Fibroblast of the aortic adventitia (primary cell): ENCODE results near the gene FMNL1. TPM values are rescaled to one million over a fixed set of nuclear protein-coding genes. Genes with fewer than 3 reads are reported as not detected.

Experiments used
- DNase-seq: peaks from one replicate; pipeline ENCODE4 v3.0.0-alpha.2; 2010; ENCODE audit warnings: low read depth
- H3K4me3 ChIP-seq: 2 replicates; pipeline ENCODE4 v1.5.1; 2011; ENCODE audit warnings: low read depth, mild to moderate bottlenecking, control low read depth, low read length, moderate library complexity
- total RNA-seq: library from RNA; depleted of rRNA; stranded (reverse); fragments of >200 nt; gene quantifications from 2 replicates; pipeline ENCODE4 v1.2.3, GENCODE V29; 2012; ENCODE audit warnings: low replicate concordance
- TF ChIP-seq, protein P1 (sequence below): IDR thresholded peaks from 2 replicates; pipeline ENCODE4 v1.5.1; 2011; ENCODE audit warnings: mild to moderate bottlenecking, low read length, control low read depth, inconsistent platforms; ENCODE audit not compliant: insufficient read depth

Gene FMNL1
- total RNA-seq, 1 donor: 0.81 TPM

DNA sequence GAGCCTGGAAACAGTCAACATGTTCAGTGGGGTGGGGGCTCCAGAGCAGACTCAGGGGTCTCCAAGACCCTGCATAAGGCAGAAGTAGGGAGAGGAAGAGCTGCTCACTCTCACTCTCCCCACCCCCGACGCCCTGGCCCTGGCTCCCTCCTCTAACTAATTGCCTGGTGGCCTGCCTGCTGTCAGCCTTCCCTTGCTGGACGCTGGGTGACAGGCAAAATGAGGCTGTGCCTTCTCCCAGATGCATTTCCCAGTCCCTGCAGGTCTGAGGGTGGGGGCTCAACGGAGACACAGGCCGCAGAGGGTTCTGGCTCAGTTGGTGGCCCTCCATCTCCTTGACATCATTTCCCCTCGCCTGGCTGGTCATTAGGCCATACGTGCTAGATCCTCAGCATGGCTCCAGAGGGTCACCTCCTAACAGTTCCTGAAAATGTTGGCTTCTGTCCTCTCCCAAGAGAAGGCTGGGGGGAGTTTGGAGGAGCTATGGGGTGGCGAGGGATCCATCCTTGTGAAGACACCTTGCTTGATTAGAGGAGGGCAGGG, 1.4 kb downstream of the FMNL1 start:
- TF ChIP-seq, protein P1, sequence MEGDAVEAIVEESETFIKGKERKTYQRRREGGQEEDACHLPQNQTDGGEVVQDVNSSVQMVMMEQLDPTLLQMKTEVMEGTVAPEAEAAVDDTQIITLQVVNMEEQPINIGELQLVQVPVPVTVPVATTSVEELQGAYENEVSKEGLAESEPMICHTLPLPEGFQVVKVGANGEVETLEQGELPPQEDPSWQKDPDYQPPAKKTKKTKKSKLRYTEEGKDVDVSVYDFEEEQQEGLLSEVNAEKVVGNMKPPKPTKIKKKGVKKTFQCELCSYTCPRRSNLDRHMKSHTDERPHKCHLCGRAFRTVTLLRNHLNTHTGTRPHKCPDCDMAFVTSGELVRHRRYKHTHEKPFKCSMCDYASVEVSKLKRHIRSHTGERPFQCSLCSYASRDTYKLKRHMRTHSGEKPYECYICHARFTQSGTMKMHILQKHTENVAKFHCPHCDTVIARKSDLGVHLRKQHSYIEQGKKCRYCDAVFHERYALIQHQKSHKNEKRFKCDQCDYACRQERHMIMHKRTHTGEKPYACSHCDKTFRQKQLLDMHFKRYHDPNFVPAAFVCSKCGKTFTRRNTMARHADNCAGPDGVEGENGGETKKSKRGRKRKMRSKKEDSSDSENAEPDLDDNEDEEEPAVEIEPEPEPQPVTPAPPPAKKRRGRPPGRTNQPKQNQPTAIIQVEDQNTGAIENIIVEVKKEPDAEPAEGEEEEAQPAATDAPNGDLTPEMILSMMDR: no peak
- H3K4me3 ChIP-seq: no peak overlapping the region
- no peak for DNase-seq

DNA sequence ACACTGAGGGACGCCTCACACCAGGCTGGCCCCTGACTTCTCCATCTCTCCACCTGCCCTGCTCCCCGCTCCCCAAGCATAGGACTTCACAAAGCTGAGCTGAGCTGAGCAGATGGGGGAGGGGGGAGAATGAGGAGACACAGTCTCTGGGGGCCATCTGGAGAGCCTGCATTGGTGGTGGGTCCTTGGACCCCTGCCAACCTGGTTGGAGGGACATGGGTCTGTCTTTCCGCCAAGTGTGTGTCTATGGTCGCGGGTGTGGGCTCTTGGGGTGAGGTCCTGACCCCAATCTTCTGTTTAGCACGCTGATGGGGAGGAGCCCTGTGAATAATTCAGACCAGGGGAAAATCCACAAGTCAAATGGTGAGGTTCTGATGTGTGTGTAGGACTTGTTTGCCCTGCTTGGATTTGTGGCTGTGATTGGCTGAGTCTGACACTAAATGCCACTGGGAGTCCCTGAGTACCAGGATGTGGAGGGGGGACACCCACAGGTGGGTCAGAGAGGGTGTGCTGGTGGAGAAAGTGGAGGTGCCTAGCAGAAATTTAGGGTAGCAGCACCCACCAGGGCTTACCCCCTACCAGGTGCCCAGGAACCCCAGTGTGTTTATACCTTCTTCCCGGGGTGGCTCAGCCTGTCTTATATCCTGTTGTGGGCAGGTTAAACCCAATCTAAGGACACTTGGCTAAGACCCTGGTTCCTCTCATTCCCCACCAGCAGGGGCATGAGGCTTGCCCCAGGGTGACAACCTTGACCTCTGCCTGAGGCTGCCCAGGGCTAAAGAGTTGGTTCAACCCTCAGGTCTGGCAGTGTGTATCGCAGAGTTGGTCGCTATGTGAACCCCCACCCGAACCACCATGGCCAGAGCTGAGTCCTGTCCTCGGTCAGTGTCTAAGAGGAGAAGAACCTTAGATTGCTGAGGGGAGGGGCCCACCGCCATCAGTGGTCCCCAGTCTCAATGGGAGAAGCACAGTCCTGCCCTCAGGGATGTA, 2.1 kb downstream of the FMNL1 start:
- no peak overlapping the region for H3K4me3 ChIP-seq
- no peak for DNase-seq
- TF ChIP-seq, protein P1: no peak

DNA sequence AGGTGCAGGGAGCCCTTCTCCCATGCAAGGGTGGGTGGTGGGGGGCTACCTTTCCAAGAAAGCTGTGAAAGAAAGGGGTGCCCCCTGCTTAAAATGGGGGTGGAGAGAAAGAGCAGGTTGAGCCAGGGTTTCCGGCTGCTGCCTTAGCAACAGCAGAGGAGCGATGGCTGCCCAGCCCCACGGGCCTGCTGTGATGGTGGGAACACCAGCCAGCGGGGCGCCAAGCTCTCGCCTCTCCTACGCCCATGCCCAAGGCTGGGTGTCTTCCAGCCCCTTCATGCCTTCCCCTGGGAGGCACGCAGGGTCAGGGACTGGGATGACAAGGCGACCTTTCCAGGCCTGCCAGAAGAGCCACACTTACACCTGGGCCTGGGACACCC, 3.0 kb downstream of the FMNL1 start:
- TF ChIP-seq, protein P1: no peak
- DNase-seq: no peak
- no peak overlapping the region for H3K4me3 ChIP-seq

DNA sequence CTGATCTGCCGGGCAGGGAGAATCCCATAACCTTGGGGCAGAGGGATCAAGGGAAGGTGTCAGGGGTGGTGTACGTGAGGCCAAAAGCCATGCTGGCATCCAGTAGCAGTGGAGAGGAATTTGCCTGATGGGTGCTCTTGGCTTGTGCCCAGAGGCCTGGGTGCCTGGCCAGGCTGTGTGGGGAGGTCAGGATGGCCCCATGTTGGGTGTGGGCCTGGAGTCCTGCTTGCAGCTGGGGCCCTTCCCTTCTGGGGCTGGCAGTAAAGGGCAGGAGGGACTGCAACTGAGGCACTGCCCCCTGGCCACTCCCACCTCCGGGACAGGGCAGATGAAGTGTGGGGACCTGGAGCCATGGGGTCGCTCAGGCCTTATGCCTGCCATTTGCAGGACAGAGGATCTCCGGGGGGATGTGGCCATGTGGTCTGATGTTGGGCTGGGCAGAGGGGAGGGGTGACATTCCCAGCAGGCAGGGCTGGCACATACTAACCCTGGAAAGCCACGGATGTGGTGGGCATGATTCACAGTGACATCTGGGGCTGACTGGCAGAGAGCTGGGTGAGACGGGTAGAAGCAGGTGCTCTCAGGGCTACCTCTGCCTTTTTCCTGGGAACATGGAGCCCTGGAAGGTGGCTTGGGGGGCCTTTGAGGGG, 3.5 kb downstream of the FMNL1 start:
- DNase-seq: no peak
- H3K4me3 ChIP-seq: no peak overlapping the region
- TF ChIP-seq, protein P1: no peak

DNA sequence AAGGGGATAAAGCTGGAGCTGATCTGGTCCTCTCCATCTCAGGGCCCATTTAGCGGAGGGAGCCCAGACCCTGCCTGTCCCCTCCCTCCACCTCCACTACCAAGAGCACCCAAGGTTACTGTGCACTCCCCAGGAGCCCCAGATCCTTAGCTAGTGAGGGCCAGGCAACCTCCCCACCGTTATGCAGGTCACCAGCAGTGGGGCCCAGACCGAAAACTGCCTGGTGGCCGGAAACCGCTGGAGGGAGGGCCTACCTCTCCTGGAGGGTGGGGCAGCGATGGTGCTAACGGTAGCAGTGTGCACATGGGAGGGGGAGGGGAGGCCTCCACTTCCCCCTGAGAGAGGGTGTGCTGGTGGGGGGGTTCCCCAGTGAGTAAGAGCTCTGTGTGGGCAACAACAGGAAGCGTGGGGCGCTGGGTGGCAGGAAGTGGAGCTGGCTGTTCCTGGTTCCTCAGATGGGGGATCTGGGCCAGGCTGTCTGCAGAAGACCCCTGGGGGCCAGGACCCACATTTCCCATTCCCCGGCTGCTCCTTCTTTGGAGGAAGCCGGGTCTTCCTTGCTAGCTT, 4.4 kb downstream of the FMNL1 start:
- DNase-seq: no peak
- TF ChIP-seq, protein P1: no peak
- no peak overlapping the region for H3K4me3 ChIP-seq

DNA sequence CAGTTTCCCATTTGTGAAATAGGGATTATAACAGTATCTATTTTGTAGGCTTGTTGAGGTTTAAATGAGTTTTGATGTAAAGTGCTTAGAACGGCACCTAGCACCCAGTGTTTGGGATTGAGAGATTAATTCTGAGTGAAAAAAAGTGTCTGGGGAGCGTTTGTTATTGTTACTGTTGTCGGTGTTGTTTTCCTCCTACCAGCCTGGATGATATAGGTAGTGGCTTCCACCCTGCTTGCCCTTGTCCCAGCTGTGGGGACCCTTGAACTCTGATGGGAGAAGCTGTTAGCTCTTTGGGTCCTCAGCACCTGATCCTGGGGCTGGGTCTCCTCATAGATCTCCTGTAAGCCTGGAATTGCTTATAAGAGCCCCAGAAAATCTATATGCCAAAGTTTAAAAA, 4.9 kb downstream of the FMNL1 start:
- H3K4me3 ChIP-seq: no peak overlapping the region
- TF ChIP-seq, protein P1: no peak
- DNase-seq: no peak
